Endodermal cell (in vitro differentiated cells): ENCODE measurements around the gene FAM47E. TPM values are rescaled to one million over a fixed set of nuclear protein-coding genes. Genes with fewer than 3 reads are reported as not detected.

Source experiments
- DNase-seq: peaks from one replicate; pipeline ENCODE4 v3.0.0-alpha.2; 2017
- H3K27ac ChIP-seq: 2 replicates; pipeline ENCODE4 v1.5.1; 2013; ENCODE audit warnings: mild to moderate bottlenecking, low read depth, low read length, moderate library complexity
- H3K27me3 ChIP-seq: 2 replicates; pipeline ENCODE4 v1.6.1; 2013; ENCODE audit warnings: mild to moderate bottlenecking, low read length, moderate library complexity; ENCODE audit not compliant: insufficient read depth, control insufficient read depth, poor library complexity, severe bottlenecking
- H3K36me3 ChIP-seq: 2 replicates; pipeline ENCODE4 v1.7.0; 2013; ENCODE audit warnings: mild to moderate bottlenecking, low read length, moderate library complexity; ENCODE audit not compliant: control insufficient read depth, insufficient read depth
- H3K4me1 ChIP-seq: one replicate; pipeline ENCODE4 v1.7.0; 2013; ENCODE audit warnings: low read length; ENCODE audit not compliant: control insufficient read depth, insufficient read depth
- H3K4me3 ChIP-seq: 2 replicates; pipeline ENCODE4 v1.5.1; 2013; ENCODE audit warnings: mild to moderate bottlenecking, low read length, moderate library complexity
- H3K9ac ChIP-seq: 2 replicates; pipeline ENCODE4 v1.6.1; 2013; ENCODE audit warnings: mild to moderate bottlenecking, low read length, moderate library complexity; ENCODE audit not compliant: poor library complexity, severe bottlenecking; ENCODE audit errors: extremely low read depth
- H3K9me3 ChIP-seq: 2 replicates; pipeline ENCODE4 v1.6.1; 2013; ENCODE audit warnings: mild to moderate bottlenecking, low read length, moderate library complexity; ENCODE audit not compliant: control insufficient read depth
- H3K27ac Mint-ChIP-seq: 2 replicates; pipeline ENCODE4 v1.8.0; 2020; ENCODE audit warnings: mixed read lengths
- H3K27me3 Mint-ChIP-seq: 2 replicates; pipeline ENCODE4 v1.8.0; 2021; ENCODE audit warnings: mild to moderate bottlenecking, mixed read lengths; ENCODE audit not compliant: insufficient read depth
- H3K36me3 Mint-ChIP-seq: 2 replicates; pipeline ENCODE4 v1.8.0; 2020; ENCODE audit warnings: low read depth, mixed read lengths
- H3K4me1 Mint-ChIP-seq: 2 replicates; pipeline ENCODE4 v1.8.0; 2020; ENCODE audit warnings: mixed read lengths
- H3K4me3 Mint-ChIP-seq: 2 replicates; pipeline ENCODE4 v1.8.0; 2020; ENCODE audit warnings: mild to moderate bottlenecking, moderate library complexity, mixed read lengths
- H3K9me3 Mint-ChIP-seq: 2 replicates; pipeline ENCODE4 v1.8.0; 2020; ENCODE audit warnings: mild to moderate bottlenecking, mixed read lengths
- CTCF ChIP-seq: fragments of 200-600 bp; sonication (generic); conservative IDR thresholded peaks from 2 replicates; pipeline ENCODE4 v1.5.0; 2021; ENCODE audit warnings: antibody characterized with exemption, mild to moderate bottlenecking
- WGBS, 2 experiments: methylation state at CpG; one replicate each; pipeline versions ENCODE4 v1.1.5 to v1.1.7; 2013; ENCODE audit warnings: missing lambda C conversion rate in 2 of 2, mixed read lengths in 1 of 2; ENCODE audit not compliant: insufficient coverage in 1 of 2, insufficient read length in 1 of 2; 5-methylcytosine and 5-hydroxymethylcytosine counted together
- total RNA-seq, 2 donors: library from RNA; stranded (reverse); fragmentation: NEBNext Ultra II Directional in 1 of 2; extraction: Animal tissue kit (Norgen Biotek cat#: 25700) in 1 of 2; gene quantifications; 2 replicates in 1 of 2; 3 replicates in 1 of 2; pipeline ENCODE4 v1.2.1, GENCODE V29; 2021

FAM47E gene
- total RNA-seq, 2 donors from 2014 or later: 0.84 to 2.5 TPM

DNA sequence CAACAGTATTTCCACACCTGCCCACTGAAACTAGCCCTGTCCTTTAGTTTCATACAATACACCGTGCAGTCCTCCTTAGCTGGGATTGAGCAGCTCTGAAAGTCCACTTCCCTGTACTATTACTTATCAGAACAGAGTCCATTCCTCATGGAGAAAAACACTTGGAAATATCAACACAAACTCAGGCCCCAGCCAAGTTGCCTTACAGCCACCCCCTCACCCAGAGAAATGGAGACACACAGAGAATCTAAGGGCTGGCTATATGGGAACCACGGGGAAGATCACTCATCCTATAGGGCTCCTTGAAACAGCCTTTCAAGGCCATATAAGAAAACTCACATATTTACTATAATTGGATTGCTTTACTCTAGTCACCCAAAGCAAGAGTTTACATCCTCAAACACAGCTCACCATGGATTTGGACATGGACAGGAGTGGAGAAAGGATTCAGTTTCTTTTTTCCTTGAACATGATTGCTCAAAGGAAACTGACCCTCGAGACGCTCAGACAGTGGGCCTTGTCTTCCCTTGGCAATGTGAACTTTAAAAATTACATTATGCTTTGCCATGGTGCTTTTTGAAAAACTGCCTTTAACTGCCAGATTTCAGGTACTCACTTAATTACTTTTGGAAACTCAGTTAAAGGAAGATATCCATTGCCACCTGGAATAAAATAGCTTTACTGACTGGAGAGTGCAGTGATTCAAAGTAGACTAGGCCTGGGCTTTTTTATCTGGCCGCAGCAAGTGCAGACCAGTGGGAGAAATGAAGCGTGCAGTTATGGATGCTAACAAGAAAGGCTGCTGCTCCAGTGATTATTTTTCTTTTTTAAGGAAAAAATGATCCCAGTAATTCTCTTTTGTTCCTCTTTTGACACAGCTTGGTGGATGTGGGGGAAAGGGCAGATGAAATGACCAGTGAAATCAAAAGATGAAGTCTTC, 39.5 kb upstream of the FAM47E start:
- 95 to 100% methylated on average over 5 to 6 of the region's 6 CpGs for WGBS, 2 experiments

GRCh38 chr4:76212851-76213414, 38.6 kb upstream of the FAM47E start:
- peak overlapping the region; percentile 87 for H3K27ac ChIP-seq
- no peak for DNase-seq
- H3K9me3 Mint-ChIP-seq: no peaks in the 10 kb centered on the region

More for the DNA sequence above, 39.5 kb upstream of the FAM47E start:
- H3K36me3 ChIP-seq: no peaks in the 10 kb centered on the region
- no peak for TF ChIP-seq CTCF
- no peak for DNase-seq
- Mint-ChIP-seq H3K27ac (no peak overlapping the region), H3K4me3 (peak overlapping the region; percentile 83), H3K9me3 (no peaks in the 10 kb centered on the region), H3K27me3 (no peaks in the 10 kb centered on the region), H3K4me1 (peaks cover 44% of the 10 kb centered on the region), H3K36me3 (no peaks in the 10 kb centered on the region)
- H3K27me3 ChIP-seq: no peaks in the 10 kb centered on the region
- peaks cover 9% of the 10 kb centered on the region for H3K4me1 ChIP-seq
- H3K4me3 ChIP-seq: peak overlapping the region; percentile 89
- no peak overlapping the region for H3K9ac ChIP-seq
- peak overlapping the region; percentile 16 for H3K27ac ChIP-seq
- H3K9me3 ChIP-seq: no peaks in the 10 kb centered on the region

More at GRCh38 chr4:76212851-76213414, 38.6 kb upstream of the FAM47E start:
- no peaks in the 10 kb centered on the region for H3K9me3 ChIP-seq
- peak overlapping the region; percentile 92 for H3K27ac Mint-ChIP-seq
- peaks cover 9% of the 10 kb centered on the region for H3K4me1 ChIP-seq
- H3K9ac ChIP-seq: peak overlapping the region; percentile 62
- H3K4me3 Mint-ChIP-seq: peak overlapping the region; percentile 83
- H3K27me3 Mint-ChIP-seq: peaks cover 2% of the 10 kb centered on the region
- no peaks in the 10 kb centered on the region for H3K36me3 ChIP-seq
- WGBS, 2 experiments: 31 to 42% methylated on average over 6 to 14 of the region's 14 CpGs
- H3K4me3 ChIP-seq: peak overlapping the region; percentile 89
- H3K27me3 ChIP-seq: no peaks in the 10 kb centered on the region
- no peak for TF ChIP-seq CTCF
- H3K36me3 Mint-ChIP-seq: no peaks in the 10 kb centered on the region
- H3K4me1 Mint-ChIP-seq: peaks cover 42% of the 10 kb centered on the region
